ENCODE measurements around the gene NELL1. TPM values are rescaled to one million over a fixed set of nuclear protein-coding genes. Genes with fewer than 3 reads are reported as not detected.

Gene NELL1
- total RNA-seq, 1 experiment from 2014 or later, result 0.22 TPM

DNA sequence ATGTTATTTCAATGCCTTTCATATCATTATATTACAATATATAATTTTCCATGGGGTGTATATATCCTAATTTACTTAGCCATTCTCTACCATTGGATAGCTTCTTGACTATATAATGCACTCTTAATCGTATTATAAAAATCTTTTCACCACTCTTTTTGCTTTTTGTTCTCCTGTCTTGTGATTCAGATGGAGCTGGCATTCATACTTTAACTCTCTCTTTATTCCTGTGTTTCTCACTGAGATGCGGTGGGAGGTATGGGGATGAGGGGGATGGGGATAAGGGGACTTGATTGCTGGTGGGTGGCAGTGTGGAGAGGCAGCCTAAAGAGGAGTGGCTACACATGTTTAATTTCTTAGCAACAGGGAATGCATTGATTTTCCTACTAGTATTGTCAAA is 105.9 kb downstream of the NELL1 start:
- no peak for DNase-seq

More for the DNA sequence above, 105.9 kb downstream of the NELL1 start:
- no CpG with 5 or more reads among the region's 2 CpGs for WGBS (ENCODE audit: extremely low coverage, insufficient read length, low lambda C conversion rate)
- Mint-ChIP-seq H3K27ac (no peak overlapping the region), H3K36me3 (ENCODE audit: insufficient read depth in 1 of 3, low read depth in 3 of 3) (no peaks in the 10 kb centered on the region), H3K27me3 (ENCODE audit: low read depth) (no peaks in the 10 kb centered on the region; the same call in 1 of the 2 replicates), H3K9me3 (no peaks in the 10 kb centered on the region), H3K4me1 (peaks cover 4 to 5% of the 10 kb centered on the region in 2 experiments), H3K4me3 (no peak overlapping the region)
- no peaks in the 10 kb centered on the region for H3K79me2 ChIP-seq (ENCODE audit: insufficient read depth, low read length)
- no peak overlapping the region for H2BK5ac ChIP-seq (ENCODE audit: insufficient read length, low read length)
- H4K5ac ChIP-seq (ENCODE audit: insufficient read length, low read depth, low read length), result no peak overlapping the region
- H3K27me3 ChIP-seq (ENCODE audit: insufficient read depth, low read length), result no peaks in the 10 kb centered on the region
- H3K23me2 ChIP-seq (ENCODE audit: insufficient read length, low read depth, low read length, poor library complexity, severe bottlenecking), result no peaks in the 10 kb centered on the region
- H3K4me2 ChIP-seq (ENCODE audit: insufficient read depth, insufficient read length, low read length), result no peak overlapping the region
- H3K18ac ChIP-seq (ENCODE audit: insufficient read length, low read depth, low read length), result no peak overlapping the region
- TF ChIP-seq, protein P1, sequence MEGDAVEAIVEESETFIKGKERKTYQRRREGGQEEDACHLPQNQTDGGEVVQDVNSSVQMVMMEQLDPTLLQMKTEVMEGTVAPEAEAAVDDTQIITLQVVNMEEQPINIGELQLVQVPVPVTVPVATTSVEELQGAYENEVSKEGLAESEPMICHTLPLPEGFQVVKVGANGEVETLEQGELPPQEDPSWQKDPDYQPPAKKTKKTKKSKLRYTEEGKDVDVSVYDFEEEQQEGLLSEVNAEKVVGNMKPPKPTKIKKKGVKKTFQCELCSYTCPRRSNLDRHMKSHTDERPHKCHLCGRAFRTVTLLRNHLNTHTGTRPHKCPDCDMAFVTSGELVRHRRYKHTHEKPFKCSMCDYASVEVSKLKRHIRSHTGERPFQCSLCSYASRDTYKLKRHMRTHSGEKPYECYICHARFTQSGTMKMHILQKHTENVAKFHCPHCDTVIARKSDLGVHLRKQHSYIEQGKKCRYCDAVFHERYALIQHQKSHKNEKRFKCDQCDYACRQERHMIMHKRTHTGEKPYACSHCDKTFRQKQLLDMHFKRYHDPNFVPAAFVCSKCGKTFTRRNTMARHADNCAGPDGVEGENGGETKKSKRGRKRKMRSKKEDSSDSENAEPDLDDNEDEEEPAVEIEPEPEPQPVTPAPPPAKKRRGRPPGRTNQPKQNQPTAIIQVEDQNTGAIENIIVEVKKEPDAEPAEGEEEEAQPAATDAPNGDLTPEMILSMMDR (conservative IDR thresholded peaks at IDR 0.05), result no peak
- no peak overlapping the region for H2AK5ac ChIP-seq (ENCODE audit: insufficient read length, low read length)
- no peak overlapping the region for H3K56ac ChIP-seq (ENCODE audit: insufficient read length, low read depth, low read length)
- no peak overlapping the region for H3T11ph ChIP-seq (ENCODE audit: low read length)
- no peaks in the 10 kb centered on the region for H4K20me1 ChIP-seq (ENCODE audit: control insufficient read depth, insufficient read depth, insufficient read length)
- H3K14ac ChIP-seq (ENCODE audit: insufficient read depth, low read length), result no peak overlapping the region
- H2AFZ ChIP-seq (ENCODE audit: low read length), result no peak overlapping the region
- no peak overlapping the region for H2BK120ac ChIP-seq (ENCODE audit: low read depth, low read length, poor library complexity, severe bottlenecking)
- no peak overlapping the region for H4K8ac ChIP-seq (replicated peaks; ENCODE audit: insufficient read length, low read depth, low read length)
- no peak overlapping the region for H3K9ac ChIP-seq (ENCODE audit: extremely low read depth, insufficient read length, low read length)
- no peaks in the 10 kb centered on the region for H3K79me1 ChIP-seq (ENCODE audit: insufficient read depth, low read depth, low read length, poor library complexity, severe bottlenecking)
- no peak overlapping the region for H3K23ac ChIP-seq (ENCODE audit: insufficient read length, low read depth, low read length)
- H2BK20ac ChIP-seq (ENCODE audit: low read depth, low read length, poor library complexity, severe bottlenecking), result no peak overlapping the region
- H3K9me3 ChIP-seq (ENCODE audit: control insufficient read depth, low read depth, low read length), result no peaks in the 10 kb centered on the region
- H4K91ac ChIP-seq (ENCODE audit: insufficient read length, low read depth, low read length), result no peak overlapping the region
- H2BK15ac ChIP-seq (ENCODE audit: low read depth, low read length), result no peak overlapping the region
- H3K4me1 ChIP-seq (ENCODE audit: insufficient read depth, low read length), result no peaks in the 10 kb centered on the region
- H3K27ac ChIP-seq (ENCODE audit: insufficient read length, low read depth, low read length), result no peak overlapping the region
- H2BK12ac ChIP-seq (ENCODE audit: insufficient read length, low read depth, low read length), result no peak overlapping the region
- no peak overlapping the region for H3K4ac ChIP-seq (ENCODE audit: low read depth, low read length)

All from H9 (cell line).